GM12878 (cell line): ENCODE results near the gene AFMID. TPM values are rescaled to one million over a fixed set of nuclear protein-coding genes. Genes with fewer than 3 reads are reported as not detected.

Experiments
- ATAC-seq: fragments of 200-7000 bp; cut with Tn5 transposase; 3 replicates; pipeline ENCODE4 v1.9.1; 2020; ENCODE audit warnings: mild to moderate bottlenecking, moderate library complexity
- BruUV-seq: library from RNA; stranded (reverse); fragments of 400-500 nt; replicated peaks from 2 replicates; lab custom pipeline; 2021; lab: Mats Ljungman, UMichigan
- CTCF ChIA-PET: fragments of 300-600 bp; sonication (Branson Sonifier 250); formaldehyde crosslinking; extraction: SDS; loops from one replicate; lab custom pipeline; 2021; ENCODE audit warnings: inconsistent platforms; lab: Yijun Ruan, JAX
- POLR2A ChIA-PET: fragments of 350-600 bp; formaldehyde crosslinking; extraction: SDS; loops from one replicate; lab custom pipeline; 2021; ENCODE audit warnings: inconsistent platforms; lab: Charles Lee
- RAD21 ChIA-PET: fragments of 300-600 bp; sonication (Branson Sonifier 250); formaldehyde crosslinking; loops from one replicate; lab custom pipeline; 2023; ENCODE audit warnings: antibody characterized with exemption; ENCODE audit not compliant: unreplicated experiment; lab: Charles Lee
- SMC1A ChIA-PET: fragments of 300-600 bp; sonication (Branson Sonifier 250); formaldehyde crosslinking; loops from one replicate; lab custom pipeline; 2023; ENCODE audit not compliant: unreplicated experiment, uncharacterized antibody; lab: Charles Lee
- DNase-seq: peaks from one replicate; pipeline ENCODE4 v3.0.0-alpha.2; 2011; ENCODE audit warnings: low read depth, low spot score
- FAIRE-seq: peaks from 3 replicates; lab custom pipeline; 2011; peaks lifted over from hg19 to GRCh38; lab: Jason Lieb, UNC
- H2AFZ ChIP-seq: 2 replicates; pipeline ENCODE4 v1.6.0; 2011; ENCODE audit warnings: low read depth, low read length, control low read depth; ENCODE audit not compliant: control insufficient read depth
- H3K27ac ChIP-seq: 2 replicates; pipeline ENCODE4 v1.5.1; 2011; ENCODE audit warnings: control low read depth; ENCODE audit not compliant: control insufficient read depth, insufficient read depth
- H3K27me3 ChIP-seq, 2 experiments: replicated peaks in 1 of 2; 2 replicates each; pipeline versions ENCODE4 v1.6.0 to v1.6.1; 2011; ENCODE audit warnings: low read length in 1 of 2; ENCODE audit not compliant: control insufficient read depth in 2 of 2, insufficient read depth in 2 of 2
- H3K36me3 ChIP-seq, 2 experiments: 2 replicates each; pipeline ENCODE4 v1.5.1; 2011; ENCODE audit warnings: low read length in 1 of 2; ENCODE audit not compliant: control insufficient read depth in 2 of 2, insufficient read depth in 2 of 2
- H3K4me1 ChIP-seq: 2 replicates; pipeline ENCODE4 v1.6.1; 2011; ENCODE audit warnings: mild to moderate bottlenecking, low read length, moderate library complexity, mixed read lengths; ENCODE audit not compliant: control insufficient read depth, insufficient read depth
- H3K4me2 ChIP-seq: 2 replicates; pipeline ENCODE4 v1.6.0; 2011; ENCODE audit warnings: control low read depth; ENCODE audit not compliant: control insufficient read depth, insufficient read depth
- H3K4me3 ChIP-seq: fragments of 200-600 bp; sonication (generic); 2 replicates; pipeline ENCODE4 v1.5.1; 2016
- H3K79me2 ChIP-seq: 2 replicates; pipeline ENCODE4 v1.6.0; 2011; ENCODE audit warnings: low read length; ENCODE audit not compliant: control insufficient read depth, insufficient read depth
- H3K9ac ChIP-seq: 2 replicates; pipeline ENCODE4 v1.8.0; 2011; ENCODE audit warnings: low read length, control low read depth, mixed read lengths; ENCODE audit not compliant: control insufficient read depth, insufficient read depth
- H3K9me3 ChIP-seq: replicated peaks from 3 replicates; pipeline ENCODE4 v1.5.1; 2011; ENCODE audit warnings: mild to moderate bottlenecking, low read length; ENCODE audit not compliant: control insufficient read depth, insufficient read depth
- H4K20me1 ChIP-seq: 2 replicates; pipeline ENCODE4 v1.6.0; 2011; ENCODE audit not compliant: control insufficient read depth, insufficient read depth
- BCLAF1 ChIP-seq: fragments of 450-650 bp; IDR thresholded peaks from 2 replicates; pipeline ENCODE4 v1.6.1; 2017; ENCODE audit warnings: antibody characterized with exemption, mild to moderate bottlenecking, moderate library complexity
- CHD4 ChIP-seq: fragments of 200-600 bp; sonication (generic); IDR thresholded peaks from 2 replicates; pipeline ENCODE4 v1.6.1; 2016; ENCODE audit warnings: mild to moderate bottlenecking
- KLF5 ChIP-seq: fragments of 450-650 bp; IDR thresholded peaks from 2 replicates; pipeline ENCODE4 v1.6.1; 2014; ENCODE audit warnings: mild to moderate bottlenecking; ENCODE audit not compliant: partially characterized antibody
- NBN ChIP-seq: fragments of 450-650 bp; IDR thresholded peaks from 2 replicates; pipeline ENCODE4 v1.6.1; 2016
- PAX5 ChIP-seq: IDR thresholded peaks from 2 replicates; pipeline ENCODE4 v1.6.1; 2011; ENCODE audit warnings: low read depth, low read length, borderline replicate concordance
- PML ChIP-seq: IDR thresholded peaks from 2 replicates; pipeline ENCODE4 v1.6.1; 2012; ENCODE audit warnings: low read length, inconsistent platforms
- SMAD5 ChIP-seq: IDR thresholded peaks from 2 replicates; pipeline ENCODE4 v1.6.1; 2016; ENCODE audit warnings: antibody characterized with exemption, low read depth
- TCF12 ChIP-seq: IDR thresholded peaks from 2 replicates; pipeline ENCODE4 v1.6.1; 2011; ENCODE audit warnings: low read depth, mild to moderate bottlenecking, low read length
- USF1 ChIP-seq: IDR thresholded peaks from 2 replicates; pipeline ENCODE4 v1.6.1; 2011; ENCODE audit warnings: borderline replicate concordance, low read depth, mild to moderate bottlenecking, moderate library complexity, mixed read lengths, low read length; ENCODE audit not compliant: insufficient read depth; ENCODE audit errors: extremely low read length
- ZNF384 ChIP-seq: IDR thresholded peaks from 2 replicates; pipeline ENCODE4 v1.6.1; 2012; ENCODE audit warnings: low read depth, mild to moderate bottlenecking, low read length, improper control_type of control experiment, borderline replicate concordance
- ZZZ3 ChIP-seq: IDR thresholded peaks from 2 replicates; pipeline ENCODE4 v1.6.1; 2011; ENCODE audit warnings: low read depth; ENCODE audit not compliant: control insufficient read depth, insufficient read length
- WGBS: methylation state at CpG from one replicate; pipeline ENCODE4 v1.1.6; 2016; ENCODE audit warnings: low lambda C conversion rate; ENCODE audit not compliant: insufficient replicate concordance, insufficient coverage; ENCODE audit errors: missing lambda C conversion rate; 5-methylcytosine and 5-hydroxymethylcytosine counted together
- in situ Hi-C: fragments of 300-500 bp; cut with MboI; formaldehyde crosslinking; loops from 9 replicates; pipeline ENCODE4 v1.14.3; 2018; ENCODE audit warnings: mixed read lengths
- intact Hi-C: fragments of 100-400 bp; cut with micrococcal nuclease; formaldehyde crosslinking; loops from one replicate; pipeline ENCODE4 v1.14.2; 2022; ENCODE audit not compliant: unreplicated experiment
- polyA plus RNA-seq, 11 experiments: library from polyadenylated mRNA; depleted of rRNA in 4 of 11; unstranded in 6 of 11; stranded (reverse) in 5 of 11; fragments of >200 nt; fragmentation: Nextera tagmentation in 4 of 11; fragmentation: Illumina TruSeq in 1 of 11; extraction: Ambion mirVana in 4 of 11; extraction: Trizol in 1 of 11; gene quantifications; 1 replicate in 1 of 11; 2 replicates in 10 of 11; pipeline versions ENCODE4 v1.2.1 to v1.2.3, GENCODE V29; 2011 to 2016; ENCODE audit warnings: inconsistent platforms in 2 of 11, missing spikeins in 2 of 11, low read depth in 1 of 11
- total RNA-seq, 4 experiments: library from RNA; depleted of rRNA in 3 of 4; stranded (reverse); fragments of >200 nt in 3 of 4; fragmentation: Illumina TruSeq in 1 of 4; extraction: Trizol in 1 of 4; gene quantifications; 2 replicates each; pipeline versions ENCODE4 v1.2.1 to v1.2.3, GENCODE V29; 2013 to 2021
- TF ChIP-seq, protein P1 (sequence below): IDR thresholded peaks from 2 replicates; pipeline ENCODE4 v1.6.1; 2011; ENCODE audit warnings: borderline replicate concordance, low read depth, mild to moderate bottlenecking, moderate library complexity, low read length; ENCODE audit not compliant: insufficient read depth, poor library complexity, severe bottlenecking
- TF ChIP-seq, protein P2 (sequence below): fragments of 450-650 bp; conservative IDR thresholded peaks from 2 replicates; pipeline ENCODE4 v1.6.1; 2017; ENCODE audit warnings: mild to moderate bottlenecking, moderate library complexity

Gene AFMID
- total and polyA plus RNA-seq, 10 of the 15 experiments (the other 5 are each of a cell fraction or from before 2014, with no cell fraction given) = 36.1 to 98.8 (median 51.6) TPM

DNA sequence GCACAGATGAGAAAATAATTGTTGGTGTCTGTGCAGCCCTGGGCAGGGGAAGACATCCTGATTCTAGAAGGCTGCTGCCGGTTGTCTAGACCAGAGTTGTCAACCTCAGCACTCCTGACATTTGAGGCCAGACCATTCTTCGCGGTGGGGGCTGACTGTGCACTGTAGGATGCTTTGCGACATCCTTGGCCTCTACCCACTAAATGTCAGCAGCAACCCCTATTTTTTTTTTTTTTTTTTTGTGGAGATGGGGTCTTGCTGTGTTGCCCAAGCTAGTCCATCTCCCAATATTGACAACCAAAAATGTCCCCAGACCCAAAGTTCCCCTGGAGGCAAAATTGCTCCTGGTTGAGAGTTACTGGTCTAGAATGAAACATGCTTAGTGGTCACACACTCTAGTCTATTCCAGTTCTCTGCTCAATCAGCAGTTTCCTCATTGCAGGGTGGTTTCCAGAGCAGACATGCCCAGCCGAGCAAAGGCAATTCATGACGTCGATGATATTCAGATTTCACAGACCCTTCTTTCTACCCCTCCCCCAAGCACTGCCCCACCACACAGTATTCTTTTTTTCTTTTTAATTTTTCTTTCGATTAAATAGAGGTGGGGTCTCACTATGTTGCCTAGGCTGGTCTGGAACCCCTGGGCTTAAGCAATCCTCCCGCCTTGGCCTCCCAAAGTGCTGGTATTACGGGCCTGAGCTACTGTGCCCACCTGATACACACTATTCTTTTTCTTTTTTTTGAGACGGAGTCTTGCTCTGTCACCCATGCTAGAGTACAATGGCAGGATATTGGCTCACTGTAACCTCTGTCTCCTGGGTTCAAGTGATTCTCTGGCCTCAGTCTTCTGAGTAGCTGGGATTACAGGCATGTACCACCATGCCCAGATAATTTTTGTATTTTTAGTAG, 32.0 kb upstream of the AFMID start:
- Histone ChIP-seq H2AFZ (peak overlapping the region; percentile 20), H3K79me2 (no peaks in the 10 kb centered on the region; the same call in 1 of the 2 replicates), H3K9ac (peak overlapping the region; percentile 69), H3K4me3 (no peak overlapping the region), H4K20me1 (no peaks in the 10 kb centered on the region), H3K4me1 (peaks cover 64% of the 10 kb centered on the region), H3K9me3 (no peaks in the 10 kb centered on the region), H3K36me3 (no peaks in the 10 kb centered on the region), H3K27ac (peak overlapping the region; percentile 93), H3K4me2 (peak overlapping the region; percentile 69), H3K27me3 (no peaks in the 10 kb centered on the region)
- ChIA-PET SMC1A (interaction anchor here (0.6 to 1.7 kb wide), 7 partner anchors 11 to 69 kb away, joined by 3 to 5 read pairs (median 3); partner anchors contain the start of gene SYNGR2), CTCF (interaction anchor here (1.0 to 1.4 kb wide), 3 partner anchors 14 to 21 kb away, joined by 3 to 4 read pairs (median 4); no protein-coding TSS in a partner anchor), POLR2A (interaction anchor here (0.6 to 2.6 kb wide), 12 partner anchors 9 to 658 kb away, joined by 3 to 14 read pairs (median 5); partner anchors contain the start of genes C17orf99, TMC6 and TMC8), RAD21 (interaction anchor here (0.6 to 3.8 kb wide), 6 partner anchors 10 to 27 kb away, joined by 3 to 29 read pairs (median 8); partner anchors contain the start of gene C17orf99)
- whole genome bisulfite sequencing = 15% methylated on average over 11 of the region's 11 CpGs
- intact Hi-C loops (loop anchor here (2.0 to 10.0 kb wide), 2 partner anchors 14 to 710 kb away; partner anchors contain the start of gene SYNGR2), in situ Hi-C loops (loop anchor here (10.0 to 25.0 kb wide), 2 partner anchors 700 to 1893 kb away; partner anchors contain the start of gene UBALD2)
- ATAC-seq = peak; percentile 80
- DNase-seq = peak; percentile 97
- peak; percentile 98 for FAIRE-seq
- BruUV-seq = no TSS peak
- TF ChIP-seq ZNF384 (no peak), BCLAF1 (peak; percentile 90), PML (peak; percentile 87), SMAD5 (no peak), TCF12 (no peak), NBN (peak; percentile 97), ZZZ3 (no peak), PAX5 (peak; percentile 87), KLF5 (peak; percentile 99), USF1 (no peak), CHD4 (no peak)
- TF ChIP-seq, protein P1, sequence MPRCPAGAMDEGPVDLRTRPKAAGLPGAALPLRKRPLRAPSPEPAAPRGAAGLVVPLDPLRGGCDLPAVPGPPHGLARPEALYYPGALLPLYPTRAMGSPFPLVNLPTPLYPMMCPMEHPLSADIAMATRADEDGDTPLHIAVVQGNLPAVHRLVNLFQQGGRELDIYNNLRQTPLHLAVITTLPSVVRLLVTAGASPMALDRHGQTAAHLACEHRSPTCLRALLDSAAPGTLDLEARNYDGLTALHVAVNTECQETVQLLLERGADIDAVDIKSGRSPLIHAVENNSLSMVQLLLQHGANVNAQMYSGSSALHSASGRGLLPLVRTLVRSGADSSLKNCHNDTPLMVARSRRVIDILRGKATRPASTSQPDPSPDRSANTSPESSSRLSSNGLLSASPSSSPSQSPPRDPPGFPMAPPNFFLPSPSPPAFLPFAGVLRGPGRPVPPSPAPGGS = no peak
- TF ChIP-seq, protein P2, sequence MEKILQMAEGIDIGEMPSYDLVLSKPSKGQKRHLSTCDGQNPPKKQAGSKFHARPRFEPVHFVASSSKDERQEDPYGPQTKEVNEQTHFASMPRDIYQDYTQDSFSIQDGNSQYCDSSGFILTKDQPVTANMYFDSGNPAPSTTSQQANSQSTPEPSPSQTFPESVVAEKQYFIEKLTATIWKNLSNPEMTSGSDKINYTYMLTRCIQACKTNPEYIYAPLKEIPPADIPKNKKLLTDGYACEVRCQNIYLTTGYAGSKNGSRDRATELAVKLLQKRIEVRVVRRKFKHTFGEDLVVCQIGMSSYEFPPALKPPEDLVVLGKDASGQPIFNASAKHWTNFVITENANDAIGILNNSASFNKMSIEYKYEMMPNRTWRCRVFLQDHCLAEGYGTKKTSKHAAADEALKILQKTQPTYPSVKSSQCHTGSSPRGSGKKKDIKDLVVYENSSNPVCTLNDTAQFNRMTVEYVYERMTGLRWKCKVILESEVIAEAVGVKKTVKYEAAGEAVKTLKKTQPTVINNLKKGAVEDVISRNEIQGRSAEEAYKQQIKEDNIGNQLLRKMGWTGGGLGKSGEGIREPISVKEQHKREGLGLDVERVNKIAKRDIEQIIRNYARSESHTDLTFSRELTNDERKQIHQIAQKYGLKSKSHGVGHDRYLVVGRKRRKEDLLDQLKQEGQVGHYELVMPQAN = no peak
